GM19239 (cell line): ENCODE data around the gene POU6F1.
"Not testable (repeated sequence)": the region's sequence is repeated elsewhere in the genome, so short reads cannot be mapped to it uniquely, and the experiment has no call there.

Experiments used
- DNase-seq: peaks from one replicate; pipeline ENCODE4 v3.0.0; 2011; ENCODE audit warnings: low spot score; ENCODE audit not compliant: insufficient read length
- FAIRE-seq: peaks from 2 replicates; lab custom pipeline; 2011; peaks lifted over from hg19 to GRCh38; lab: Jason Lieb, UNC

Gene POU6F1

GRCh38 chr12:51229116-51229809 lies 11.4 kb upstream of the POU6F1 start:
- FAIRE-seq (no peak), DNase-seq (no peak)

- DNase-seq (no peak), FAIRE-seq (no peak)
These were observed 10.1 kb upstream of the POU6F1 start for GRCh38 chr12:51227962-51228361.

DNA sequence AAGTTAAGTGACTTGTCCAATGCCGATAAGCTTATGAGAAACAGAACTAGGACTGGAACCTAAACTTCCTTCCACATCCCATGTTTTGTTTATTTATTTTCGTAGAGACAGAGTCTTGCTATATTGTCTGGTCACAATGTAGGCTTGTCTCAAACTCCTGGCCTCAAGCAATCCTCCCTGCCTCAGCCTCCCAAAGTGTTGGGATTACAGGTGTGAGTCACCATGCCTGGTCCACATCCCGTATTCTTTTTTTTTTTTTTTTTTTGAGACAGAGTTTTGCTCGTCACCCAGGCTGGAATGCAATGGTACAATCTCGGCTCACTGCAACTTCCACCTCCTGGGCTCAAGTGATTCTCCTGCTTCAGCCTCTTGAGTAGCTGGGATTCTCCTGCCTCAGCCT lies 9.2 kb upstream of the POU6F1 start:
- DNase-seq, FAIRE-seq: not testable (repeated sequence)

DNA sequence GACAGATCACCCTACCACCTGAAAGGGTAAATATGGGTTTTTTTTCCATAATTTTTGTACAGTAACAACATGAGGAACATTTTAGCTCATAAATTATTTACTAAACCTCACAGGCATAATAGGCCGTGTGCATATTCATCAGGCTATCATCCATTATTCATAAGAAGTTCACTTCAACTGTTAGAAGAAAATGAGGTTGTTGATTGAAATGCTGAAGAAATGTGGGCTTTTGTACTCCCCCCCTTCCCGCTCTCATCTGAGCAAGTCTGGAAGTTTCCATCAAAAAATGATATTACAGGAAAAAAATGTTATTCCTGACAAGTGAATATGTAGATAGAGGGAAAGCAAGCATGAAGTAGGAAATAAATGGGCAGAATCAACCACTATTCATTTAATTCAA lies 7.9 kb upstream of the POU6F1 start:
- DNase-seq, result no peak
- FAIRE-seq, result no peak

DNA sequence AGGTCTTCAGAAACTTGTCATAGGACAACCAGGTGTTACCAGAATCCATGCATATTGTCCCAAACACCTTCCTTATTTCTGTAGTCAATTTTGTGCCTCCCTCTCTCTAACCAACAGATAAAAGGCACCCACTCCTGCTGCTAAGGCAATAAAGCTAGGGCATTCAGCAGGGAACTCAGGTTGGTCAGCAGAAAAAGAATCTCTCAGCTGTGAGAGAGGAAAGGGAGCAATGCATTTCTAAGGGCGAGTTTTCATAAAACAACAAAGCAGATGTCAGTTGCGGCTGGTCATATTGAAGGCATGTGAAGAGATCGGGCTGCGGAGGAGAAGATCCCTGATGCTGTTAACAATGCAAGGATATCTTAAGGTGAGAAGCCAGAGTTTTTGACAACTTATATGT lies 7.4 kb upstream of the POU6F1 start:
- FAIRE-seq (no peak), DNase-seq (no peak)

DNA sequence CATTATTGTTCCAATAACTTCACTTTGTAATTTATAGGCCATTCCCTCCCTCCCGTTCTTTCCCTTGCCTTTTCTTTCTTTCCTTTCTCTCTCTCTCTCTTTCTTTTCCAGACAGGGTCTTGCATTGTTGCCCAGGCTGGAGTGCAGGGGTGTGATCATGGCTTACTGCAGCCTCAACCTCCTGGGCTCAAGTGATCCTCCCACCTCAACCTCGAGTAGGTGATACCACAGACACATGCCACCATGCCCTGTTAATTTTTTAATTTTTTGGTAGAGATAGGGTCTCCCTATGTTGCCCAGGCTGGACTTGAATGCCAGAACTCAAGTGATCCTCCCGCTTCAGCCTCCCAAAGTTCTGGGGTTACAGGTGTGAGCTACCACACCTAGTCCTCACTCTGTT lies 6.8 kb upstream of the POU6F1 start:
- no peak for DNase-seq
- FAIRE-seq, result no peak

DNA sequence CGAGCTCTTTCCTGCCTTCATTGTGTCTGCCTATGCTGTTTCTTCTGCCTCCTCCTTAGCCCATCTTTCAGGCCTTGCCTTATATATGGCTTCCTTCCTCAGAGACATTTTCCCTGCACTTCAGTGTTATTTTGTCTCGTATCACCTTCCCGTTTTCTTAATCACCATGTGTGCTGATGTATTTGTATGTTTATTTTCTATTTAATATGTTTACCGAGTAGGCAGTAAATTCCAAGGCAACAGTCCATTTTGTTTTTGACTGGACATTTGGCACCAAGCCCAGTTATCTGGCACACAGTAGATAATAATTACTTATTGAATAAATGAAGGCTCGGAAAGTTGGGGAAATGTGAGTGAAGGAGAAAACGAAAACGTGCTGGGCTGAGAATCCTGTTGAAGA lies 4.6 kb upstream of the POU6F1 start:
- FAIRE-seq (no peak), DNase-seq (no peak)

DNA sequence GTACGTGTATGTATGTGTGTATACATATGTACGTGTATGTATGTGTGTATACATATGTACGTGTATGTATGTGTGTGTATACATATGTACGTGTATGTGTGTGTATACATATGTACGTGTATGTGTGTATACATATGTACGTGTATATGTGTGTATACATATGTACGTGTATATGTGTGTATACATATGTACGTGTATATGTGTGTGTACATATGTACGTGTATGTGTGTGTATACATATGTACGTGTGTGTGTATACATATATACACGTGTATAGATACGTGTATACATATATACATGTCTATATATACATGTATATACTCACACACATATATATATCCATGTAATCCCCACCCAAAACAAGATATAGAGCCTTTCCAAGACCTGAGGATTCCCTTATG lies 2.0 kb upstream of the POU6F1 start:
- not testable (repeated sequence) for FAIRE-seq, DNase-seq

DNA sequence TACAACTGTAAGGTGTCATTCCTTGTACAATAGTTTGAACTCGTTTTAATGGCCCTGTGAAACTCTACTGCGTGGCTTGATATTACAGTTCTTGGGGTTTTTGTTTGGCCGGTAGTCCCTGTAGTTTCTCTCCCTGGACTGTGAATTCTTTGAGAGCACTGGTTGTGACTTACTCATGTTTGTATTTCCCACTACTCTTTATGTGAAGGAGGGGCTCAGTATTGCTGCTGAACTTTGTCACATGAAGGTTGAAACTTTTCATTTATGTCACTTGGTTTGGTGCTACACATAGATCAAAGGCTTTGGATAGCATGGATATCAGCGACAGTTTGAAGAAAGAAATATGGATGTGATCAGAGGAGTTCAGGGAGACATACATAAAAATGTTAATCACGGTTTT lies 1.5 kb upstream of the POU6F1 start:
- FAIRE-seq (no peak), DNase-seq (no peak)

GRCh38 chr12:51218607-51219161 lies 822 bp upstream of the POU6F1 start:
- no peak for DNase-seq
- no peak for FAIRE-seq

DNA sequence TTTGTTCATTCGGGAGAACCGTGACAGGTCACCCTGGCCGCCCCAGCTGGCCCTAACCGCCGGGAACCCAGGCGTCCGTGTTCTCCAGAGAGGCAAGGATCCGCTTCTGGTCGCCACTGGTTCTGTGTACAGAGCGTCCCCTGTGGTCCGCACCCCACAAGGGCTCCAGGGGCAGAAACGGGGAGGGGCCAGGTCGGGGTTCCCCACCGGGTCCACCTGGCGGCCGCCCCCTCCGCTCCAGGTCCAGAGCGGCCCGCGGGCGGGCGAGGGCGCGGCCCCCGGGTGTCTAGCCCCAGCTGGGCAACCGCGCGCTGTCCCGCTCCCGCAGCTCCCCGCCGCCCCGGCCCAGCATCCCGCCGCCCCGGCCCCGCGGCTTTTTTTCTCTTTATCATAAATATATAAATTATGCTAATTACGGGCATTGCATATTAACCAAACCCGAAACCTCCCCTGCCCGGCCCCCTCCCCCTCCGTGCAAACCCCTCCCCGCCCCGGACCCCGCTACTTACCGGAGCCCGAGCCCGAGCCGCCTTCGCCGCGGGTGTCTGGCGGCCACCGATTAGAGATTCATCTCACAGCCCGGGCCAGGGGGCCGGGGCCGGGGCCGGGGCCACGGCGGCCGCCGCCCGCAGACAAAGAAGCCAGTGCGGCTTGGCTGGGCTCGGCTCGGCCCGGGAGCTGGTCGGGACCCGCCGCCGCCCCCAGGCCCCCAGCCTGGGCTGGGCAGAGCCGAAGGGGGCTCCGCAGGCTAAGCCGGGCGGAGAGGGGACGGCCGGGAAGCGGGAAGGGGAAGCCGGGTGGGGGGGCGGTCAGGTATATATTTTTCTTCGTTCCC lies 512 bp downstream of the POU6F1 start:
- DNase-seq, result peak; percentile 56
- FAIRE-seq, result no peak

DNA sequence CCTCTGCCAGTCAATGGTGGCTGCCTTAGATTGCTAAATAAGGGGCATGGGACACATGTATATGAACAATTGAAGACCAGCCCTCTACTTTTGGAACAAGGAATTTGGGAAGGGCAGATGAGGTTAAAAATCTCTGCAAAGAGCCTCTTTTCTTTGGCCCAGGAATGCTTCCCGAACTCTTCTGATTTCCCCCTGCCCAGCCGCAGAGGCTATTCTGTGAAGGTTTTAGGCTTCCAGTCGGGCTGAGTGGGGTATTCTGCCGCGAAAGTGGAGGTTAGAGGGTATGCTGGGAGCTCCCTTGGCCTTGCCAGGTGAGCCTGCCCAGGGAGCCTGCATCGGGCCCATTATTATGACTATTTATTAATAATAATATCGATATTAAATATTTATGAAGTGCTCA lies 1.2 kb downstream of the POU6F1 start:
- no peak for DNase-seq
- no peak for FAIRE-seq

DNA sequence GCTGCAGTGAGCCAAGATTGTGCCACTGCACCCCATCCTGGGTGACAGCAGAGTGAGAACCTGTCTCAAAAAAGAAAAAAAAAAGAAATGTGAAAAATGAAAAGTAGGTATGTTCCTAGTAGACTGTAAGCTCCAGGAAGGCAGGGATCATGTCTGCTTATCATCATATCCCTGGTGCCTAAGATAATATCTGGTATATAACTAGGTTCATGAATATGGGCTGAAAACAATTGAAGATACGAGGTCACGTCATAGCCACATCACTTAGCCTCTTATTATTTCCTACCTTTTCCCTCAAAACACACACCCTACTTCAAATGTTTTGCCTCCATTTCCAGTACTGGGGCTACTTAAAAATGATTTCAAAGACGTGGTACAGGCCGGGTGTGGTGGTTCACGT lies 3.0 kb downstream of the POU6F1 start:
- FAIRE-seq (no peak), DNase-seq (no peak)

- FAIRE-seq (no peak), DNase-seq (no peak)
These were observed 7.0 kb downstream of the POU6F1 start for GRCh38 chr12:51210690-51211395.

DNA sequence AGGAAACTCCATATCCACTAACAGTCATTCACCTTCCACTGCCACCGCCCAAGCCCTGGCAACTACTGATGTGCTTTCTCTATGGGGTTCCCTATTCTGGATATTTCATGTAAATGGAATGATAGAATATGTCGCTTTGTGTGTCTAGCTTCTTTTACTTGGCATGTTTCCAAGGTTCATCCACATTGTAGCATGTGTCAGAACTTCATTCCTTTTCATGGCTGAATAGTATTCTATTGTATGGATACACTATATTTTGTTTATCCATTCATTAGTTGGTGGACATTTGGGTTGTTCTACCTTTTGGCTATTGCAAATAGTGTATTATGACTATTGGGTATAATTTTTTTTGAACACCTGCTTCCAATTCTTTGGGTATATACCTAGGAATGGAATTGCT lies 8.6 kb downstream of the POU6F1 start:
- FAIRE-seq (no peak), DNase-seq (no peak)

GRCh38 chr12:51208016-51208660 lies 9.7 kb downstream of the POU6F1 start:
- DNase-seq (no peak), FAIRE-seq (no peak)

GRCh38 chr12:51205350-51205749 lies 12.5 kb downstream of the POU6F1 start:
- no peak for DNase-seq
- no peak for FAIRE-seq

- FAIRE-seq, result no peak
- DNase-seq, result no peak
These were observed 15.1 kb downstream of the POU6F1 start for GRCh38 chr12:51202718-51203117.

- DNase-seq, result no peak
- no peak for FAIRE-seq
These were observed 17.1 kb downstream of the POU6F1 start for GRCh38 chr12:51200806-51201205.

DNA sequence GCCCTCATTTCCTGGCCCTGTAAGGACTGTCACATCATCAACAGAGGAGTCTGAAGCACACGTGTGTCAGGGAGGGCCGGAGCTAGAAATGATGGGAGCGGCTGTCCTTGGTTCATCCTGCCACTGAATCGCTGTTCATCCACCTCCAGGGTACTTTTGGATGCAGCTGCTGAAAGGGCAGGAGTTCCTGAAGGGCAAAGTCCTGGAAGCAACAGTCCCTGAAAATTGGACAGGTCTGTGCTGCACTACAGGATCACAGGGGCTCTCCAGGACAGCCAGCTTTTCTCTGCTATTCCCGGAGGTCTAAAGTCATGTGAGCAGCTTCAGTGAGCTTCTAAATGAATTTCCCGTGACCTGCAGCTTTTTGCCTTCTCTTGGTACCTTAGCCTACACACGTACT lies 17.7 kb downstream of the POU6F1 start:
- DNase-seq (no peak), FAIRE-seq (no peak)
